ENCODE results near the gene NRIP2. TPM values are rescaled to one million over a fixed set of nuclear protein-coding genes. Genes with fewer than 3 reads are reported as not detected.

Gene NRIP2
- polyA plus RNA-seq, 1 donor from 2014 or later: not detected

- peaks cover 5% of the 10 kb centered on the region for H4K20me1 ChIP-seq (ENCODE audit: insufficient read depth)
- H3F3A ChIP-seq (ENCODE audit: insufficient read depth, low read length, poor library complexity, severe bottlenecking): peaks cover 4% of the 10 kb centered on the region
- TF ChIP-seq POLR2AphosphoS5 (IDR thresholded peaks at IDR 0.05) (peak; percentile 80), EZH2 (IDR thresholded peaks at IDR 0.05; ENCODE audit: borderline replicate concordance, insufficient read depth, low read length, poor library complexity, severe bottlenecking) (no peak), TAF1 (IDR thresholded peaks at IDR 0.05; ENCODE audit: low read depth) (no peak), REST (IDR thresholded peaks at IDR 0.05; ENCODE audit: borderline replicate concordance) (no peak), MXI1 (conservative IDR thresholded peaks at IDR 0.05; ENCODE audit: poor library complexity, severe bottlenecking) (peak; percentile 71), EP300 (conservative IDR thresholded peaks at IDR 0.05; ENCODE audit: poor library complexity, severe bottlenecking) (peak; percentile 34), CTCF (IDR thresholded peaks at IDR 0.05; ENCODE audit: poor library complexity, severe bottlenecking) (no peak), RAD21 (conservative IDR thresholded peaks at IDR 0.05) (peak; percentile 13)
- H2AFZ ChIP-seq (ENCODE audit: low read depth, low read length): peak within 1 kb of the TSS; percentile 65
- peak within 1 kb of the TSS; percentile 82 for H3K9ac ChIP-seq (ENCODE audit: low read length)
- no peaks in the 10 kb centered on the region for H3K9me3 ChIP-seq (ENCODE audit: low read length)
- peak within 1 kb of the TSS; percentile 97 for H3K4me2 ChIP-seq (ENCODE audit: low read length)
- peaks cover 13% of the 10 kb centered on the region for H3K36me3 ChIP-seq (ENCODE audit: insufficient read depth, low read length)
- peaks cover 22% of the 10 kb centered on the region for H3K79me2 ChIP-seq (replicated peaks; ENCODE audit: insufficient read depth, low read length)
- peak within 1 kb of the TSS; percentile 91 for H3K4me3 ChIP-seq (ENCODE audit: low read length)
- peak within 1 kb of the TSS; percentile 72 for H3K27ac ChIP-seq (ENCODE audit: low read length)
- H3K27me3 ChIP-seq (ENCODE audit: insufficient read depth, low read depth, low read length): no peaks in the 10 kb centered on the region
- no peaks in the 10 kb centered on the region for H3K9me2 ChIP-seq (ENCODE audit: insufficient read depth, low read length)
Measured at GRCh38 chr12:2794736-2795289, 40.0 kb downstream of the NRIP2 start, which contains the start of gene FKBP4. Gene FKBP4 (plus strand): TSS chr12:2794970. CDS start chr12:2795140, 170 bp downstream.

- TF ChIP-seq REST (IDR thresholded peaks at IDR 0.05; ENCODE audit: borderline replicate concordance) (peak; percentile 27), SMC3 (conservative IDR thresholded peaks at IDR 0.05; ENCODE audit: poor library complexity) (no peak)
- Histone ChIP-seq H3K79me2 (replicated peaks; ENCODE audit: insufficient read depth, low read length) (peaks cover 22% of the 10 kb centered on the region), H3K9ac (ENCODE audit: low read length) (peak overlapping the region; percentile 75), H3K27ac (ENCODE audit: low read length) (peak overlapping the region; percentile 56), H2AFZ (ENCODE audit: low read depth, low read length) (peak overlapping the region; percentile 33), H3K4me3 (ENCODE audit: low read length) (peak overlapping the region; percentile 68), H3K4me2 (ENCODE audit: low read length) (no peak overlapping the region), H3K27me3 (ENCODE audit: insufficient read depth, low read depth, low read length) (no peaks in the 10 kb centered on the region), H3K9me2 (ENCODE audit: insufficient read depth, low read length) (no peaks in the 10 kb centered on the region), H3K36me3 (ENCODE audit: insufficient read depth, low read length) (peaks cover 13% of the 10 kb centered on the region), H3K9me3 (ENCODE audit: low read length) (no peaks in the 10 kb centered on the region), H3F3A (ENCODE audit: insufficient read depth, low read length, poor library complexity, severe bottlenecking) (peaks cover 4% of the 10 kb centered on the region), H4K20me1 (ENCODE audit: insufficient read depth) (peaks cover 5% of the 10 kb centered on the region)
Measured at GRCh38 chr12:2794191-2794735, 40.6 kb downstream of the NRIP2 start.
